Gastrocnemius medialis (tissue), 4 donors: ENCODE data around the gene PAPOLG. TPM values are rescaled to one million over a fixed set of nuclear protein-coding genes. Genes with fewer than 3 reads are reported as not detected.

Experiments
- ATAC-seq, 2 donors: fragments of 150-250 bp; one replicate each; pipeline ENCODE4 v1.9.1; 2016
- DNase-seq, 2 donors: peaks; one replicate each; pipeline ENCODE4 v3.0.0-alpha.2; 2019
- H3K27ac ChIP-seq, 4 donors: fragments of 200-600 bp; sonication (generic); 1 replicate in 1 of 4; 2 replicates in 3 of 4; pipeline ENCODE4 v1.5.1; 2016 to 2018; ENCODE audit warnings: mild to moderate bottlenecking in 2 of 4, moderate library complexity in 1 of 4
- H3K27me3 ChIP-seq, 3 donors: fragments of 200-600 bp; sonication (generic) in 2 of 3; 1 replicate in 1 of 3; 2 replicates in 2 of 3; pipeline versions ENCODE4 v1.5.1 to v1.6.0; 2016 to 2019; ENCODE audit warnings: mild to moderate bottlenecking in 1 of 3, moderate library complexity in 1 of 3
- H3K36me3 ChIP-seq, 2 donors: fragments of 200-600 bp; sonication (generic) in 1 of 2; one replicate each; pipeline ENCODE4 v1.5.1; 2017 to 2018
- H3K4me1 ChIP-seq, 2 donors: fragments of 200-600 bp; sonication (generic) in 1 of 2; one replicate each; pipeline ENCODE4 v1.5.1; 2016 to 2017; ENCODE audit warnings: mild to moderate bottlenecking in 2 of 2
- H3K4me3 ChIP-seq, 4 donors: fragments of 200-600 bp; sonication (generic) in 3 of 4; 1 replicate in 1 of 4; 2 replicates in 3 of 4; pipeline ENCODE4 v1.5.1; 2016 to 2019; ENCODE audit warnings: mild to moderate bottlenecking in 2 of 4
- H3K9me3 ChIP-seq, 3 donors: fragments of 200-600 bp; sonication (generic) in 2 of 3; 1 replicate in 1 of 3; 2 replicates in 2 of 3; pipeline ENCODE4 v1.5.1; 2016 to 2019
- CTCF ChIP-seq, 5 experiments: fragments of 450-650 bp in 3 of 5; fragments of 200-600 bp in 2 of 5; sonication (generic) in 2 of 5; IDR thresholded peaks in 4 of 5; conservative IDR thresholded peaks in 1 of 5; 1 replicate in 4 of 5; 2 replicates in 1 of 5; pipeline ENCODE4 v1.5.1; 2016 to 2019; ENCODE audit warnings: antibody characterized with exemption in 5 of 5, mild to moderate bottlenecking in 3 of 5, moderate library complexity in 3 of 5
- POLR2A ChIP-seq, 2 donors: fragments of 450-650 bp; IDR thresholded peaks; one replicate each; pipeline ENCODE4 v1.6.1; 2017; ENCODE audit warnings: antibody characterized with exemption in 2 of 2, mild to moderate bottlenecking in 2 of 2, moderate library complexity in 2 of 2
- in situ Hi-C, 4 donors: fragments of 200-750 bp; cut with MboI; loops; one replicate each; pipeline versions ENCODE4 v1.15.0 to v1.8.0; 2017; ENCODE audit warnings: low sequenced_read_pairs in 4 of 4
- intact Hi-C: fragments of 100-400 bp; cut with DNase I; formaldehyde crosslinking; loops from one replicate; pipeline ENCODE4 v1.15.1; 2023; ENCODE audit warnings: low total_unique reads
- total RNA-seq, 4 donors: library from RNA; depleted of rRNA; stranded (reverse); fragments of >200 nt; gene quantifications; one replicate each; pipeline versions ENCODE4 v1.1.0 to v1.2.3, GENCODE V29; 2016

Gene PAPOLG
- total RNA-seq, 4 donors from 2014 or later: 8.4 to 13.6 (median 9.6) TPM

GRCh38 chr2:60764736-60765534, 8.9 kb downstream of the PAPOLG start:
- Histone ChIP-seq H3K27ac (no peak overlapping the region), H3K4me1 (no peaks in the 10 kb centered on the region), H3K9me3 (no peaks in the 10 kb centered on the region), H3K27me3 (no peaks in the 10 kb centered on the region), H3K4me3 (no peak overlapping the region), H3K36me3 (peaks cover 2 to 75% of the 10 kb centered on the region in 2 donors)
- DNase-seq (no peak), ATAC-seq (no peak)
- no peak for TF ChIP-seq CTCF (IDR thresholded peaks at IDR 0.05 in 4 of 5, conservative IDR thresholded peaks at IDR 0.05 in 1 of 5)
- no peak for TF ChIP-seq POLR2A (IDR thresholded peaks at IDR 0.05)
- in situ Hi-C loops (loop anchor here in 1 of 4 donors (25.0 kb wide), 1 partner anchor 1122 kb away; the partner anchor contains the start of gene CCT4), intact Hi-C loops (no loop called here)

GRCh38 chr2:60766283-60766682, 10.2 kb downstream of the PAPOLG start:
- Histone ChIP-seq H3K27me3 (no peaks in the 10 kb centered on the region), H3K9me3 (no peaks in the 10 kb centered on the region), H3K4me3 (no peak overlapping the region), H3K36me3 (peaks cover 0 to 75% of the 10 kb centered on the region in 2 donors), H3K4me1 (no peaks in the 10 kb centered on the region), H3K27ac (no peak overlapping the region)
- DNase-seq (no peak), ATAC-seq (no peak)
- in situ Hi-C loops (loop anchor here in 1 of 4 donors (25.0 kb wide), 1 partner anchor 1121 kb away; the partner anchor contains the start of gene CCT4), intact Hi-C loops (no loop called here)
- TF ChIP-seq POLR2A (IDR thresholded peaks at IDR 0.05): no peak
- TF ChIP-seq CTCF (IDR thresholded peaks at IDR 0.05 in 4 of 5, conservative IDR thresholded peaks at IDR 0.05 in 1 of 5): no peak

- Histone ChIP-seq H3K4me3 (no peak overlapping the region), H3K27me3 (no peaks in the 10 kb centered on the region), H3K27ac (no peak overlapping the region), H3K9me3 (no peaks in the 10 kb centered on the region), H3K4me1 (no peaks in the 10 kb centered on the region), H3K36me3 (peaks cover 6 to 84% of the 10 kb centered on the region in 2 donors)
- ATAC-seq (no peak), DNase-seq (no peak)
- in situ Hi-C loops (loop anchor here in 1 of 4 donors (25.0 kb wide), 1 partner anchor 1116 kb away; the partner anchor contains the start of gene CCT4), intact Hi-C loops (no loop called here)
- TF ChIP-seq POLR2A (IDR thresholded peaks at IDR 0.05) (no peak), CTCF (IDR thresholded peaks at IDR 0.05 in 4 of 5, conservative IDR thresholded peaks at IDR 0.05 in 1 of 5) (no peak)
Observed at GRCh38 chr2:60771508-60771907, 15.4 kb downstream of the PAPOLG start.

GRCh38 chr2:60775048-60775639, 19.1 kb downstream of the PAPOLG start:
- ATAC-seq (no peak), DNase-seq (no peak)
- TF ChIP-seq POLR2A (IDR thresholded peaks at IDR 0.05): no peak
- Histone ChIP-seq H3K9me3 (no peaks in the 10 kb centered on the region), H3K4me3 (no peak overlapping the region), H3K27ac (no peak overlapping the region), H3K36me3 (peaks cover 6 to 94% of the 10 kb centered on the region in 2 donors), H3K4me1 (no peaks in the 10 kb centered on the region), H3K27me3 (no peaks in the 10 kb centered on the region)
- in situ Hi-C loops: no loop called here
- intact Hi-C loops: no loop called here

GRCh38 chr2:60778352-60778751, 22.3 kb downstream of the PAPOLG start:
- H3K36me3 ChIP-seq: peaks cover 6 to 92% of the 10 kb centered on the region in 2 donors
- intact Hi-C loops: no loop called here
- ATAC-seq: no peak
- no peaks in the 10 kb centered on the region for H3K27me3 ChIP-seq
- no peak overlapping the region for H3K27ac ChIP-seq
- no peak for TF ChIP-seq POLR2A (IDR thresholded peaks at IDR 0.05)
- TF ChIP-seq CTCF (IDR thresholded peaks at IDR 0.05 in 4 of 5, conservative IDR thresholded peaks at IDR 0.05 in 1 of 5): no peak
- no peak overlapping the region for H3K4me3 ChIP-seq
- in situ Hi-C loops: no loop called here
- H3K4me1 ChIP-seq: no peaks in the 10 kb centered on the region
- DNase-seq: no peak
- no peaks in the 10 kb centered on the region for H3K9me3 ChIP-seq
